Measurements from ENCODE around the gene TPRN.

The TPRN gene

GRCh38 chr9:137200311-137201204, at the start of gene TPRN:
Gene TPRN, minus strand, starts transcription at chr9:137200741. Its CDS starts 30 bp downstream, at chr9:137200711.
- peak within 1 kb of the TSS; percentile 64 for H3K4me3 ChIP-seq (ENCODE audit: low read length)
- TF ChIP-seq CTCF (IDR thresholded peaks at IDR 0.05; ENCODE audit: insufficient read depth, low read depth, low read length, missing control alignments): no peak
- DNase-seq (ENCODE audit: low read depth): peak; percentile 99

GRCh38 chr9:137247916-137248175, 47.3 kb upstream of the TPRN start:
- DNase-seq (ENCODE audit: low read depth): no peak
- no peak for TF ChIP-seq CTCF (IDR thresholded peaks at IDR 0.05; ENCODE audit: insufficient read depth, low read depth, low read length, missing control alignments)
- no peak overlapping the region for H3K4me3 ChIP-seq (ENCODE audit: low read length)

- H3K4me3 ChIP-seq (ENCODE audit: low read length): no peak overlapping the region
- no peak for TF ChIP-seq CTCF (IDR thresholded peaks at IDR 0.05; ENCODE audit: insufficient read depth, low read depth, low read length, missing control alignments)
- no peak for DNase-seq (ENCODE audit: low read depth)
Observed at GRCh38 chr9:137247135-137247915, 46.8 kb upstream of the TPRN start.

GRCh38 chr9:137245450-137246421, 45.2 kb upstream of the TPRN start:
- no peak for TF ChIP-seq CTCF (IDR thresholded peaks at IDR 0.05; ENCODE audit: insufficient read depth, low read depth, low read length, missing control alignments)
- H3K4me3 ChIP-seq (ENCODE audit: low read length): no peak overlapping the region
- DNase-seq (ENCODE audit: low read depth): no peak

- peak; percentile 54 for DNase-seq (ENCODE audit: low read depth)
- TF ChIP-seq CTCF (IDR thresholded peaks at IDR 0.05; ENCODE audit: insufficient read depth, low read depth, low read length, missing control alignments): peak; percentile 12
- no peak overlapping the region for H3K4me3 ChIP-seq (ENCODE audit: low read length)
Observed at GRCh38 chr9:137244486-137245449, 44.2 kb upstream of the TPRN start.
